Neural cell (in vitro differentiated cells): Measurements from ENCODE around the gene WDR7. TPM values are rescaled to one million over a fixed set of nuclear protein-coding genes. Genes with fewer than 3 reads are reported as not detected.
A peak's percentile ranks its signal among the peaks of the same experiment; 100 is the strongest.

ENCODE experiments used
- H2AFZ ChIP-seq: fragments of 200-600, 300-800 bp; sonication (generic), shearing (Covaris generic); 2 replicates; pipeline ENCODE4 v1.6.0; 2014; ENCODE audit warnings: low read depth, mild to moderate bottlenecking, antibody characterized with exemption, low read length, moderate library complexity
- H3F3A ChIP-seq: fragments of 200-600 bp; shearing (Covaris generic); 2 replicates; pipeline ENCODE4 v1.6.1; 2016; ENCODE audit warnings: mild to moderate bottlenecking, moderate library complexity, mixed read lengths, antibody characterized with exemption, low read length; ENCODE audit not compliant: insufficient read depth, poor library complexity, severe bottlenecking
- H3K27ac ChIP-seq: fragments of 200-600, 300-800 bp; sonication (generic), shearing (Covaris generic); 2 replicates; pipeline ENCODE4 v1.5.1; 2014; ENCODE audit warnings: mild to moderate bottlenecking, low read length, moderate library complexity
- H3K27me3 ChIP-seq: fragments of 300-800, 200-600 bp; sonication (generic), shearing (Covaris generic); 2 replicates; pipeline ENCODE4 v1.6.0; 2014; ENCODE audit warnings: mild to moderate bottlenecking, low read depth, low read length, moderate library complexity; ENCODE audit not compliant: insufficient read depth
- H3K36me3 ChIP-seq: fragments of 300-800, 200-600 bp; sonication (generic), shearing (Covaris generic); 2 replicates; pipeline ENCODE4 v1.5.1; 2014; ENCODE audit warnings: mild to moderate bottlenecking, antibody characterized with exemption, low read length, moderate library complexity; ENCODE audit not compliant: insufficient read depth
- H3K4me2 ChIP-seq: fragments of 300-800, 200-600 bp; sonication (generic), shearing (Covaris generic); 2 replicates; pipeline ENCODE4 v1.6.0; 2014; ENCODE audit warnings: mild to moderate bottlenecking, low read length
- H3K4me3 ChIP-seq: fragments of 300-800, 200-600 bp; sonication (generic), shearing (Covaris generic); 2 replicates; pipeline ENCODE4 v1.5.1; 2014; ENCODE audit warnings: mild to moderate bottlenecking, low read length, moderate library complexity
- H3K79me2 ChIP-seq: fragments of 200-600 bp; shearing (Covaris generic); replicated peaks from 2 replicates; pipeline ENCODE4 v1.6.0; 2014; ENCODE audit warnings: mild to moderate bottlenecking, low read length, moderate library complexity; ENCODE audit not compliant: insufficient read depth
- H3K9ac ChIP-seq: fragments of 300-800, 200-600 bp; sonication (generic), shearing (Covaris generic); 2 replicates; pipeline ENCODE4 v1.6.1; 2016; ENCODE audit warnings: mild to moderate bottlenecking, low read length, mixed read lengths
- H3K9me2 ChIP-seq: fragments of 200-600 bp; shearing (Covaris generic); 2 replicates; pipeline ENCODE4 v1.6.1; 2016; ENCODE audit warnings: mild to moderate bottlenecking, low read length, mixed read lengths; ENCODE audit not compliant: insufficient read depth
- H3K9me3 ChIP-seq: fragments of 200-600, 300-800 bp; sonication (generic), shearing (Covaris generic); 2 replicates; pipeline ENCODE4 v1.6.1; 2016; ENCODE audit warnings: mild to moderate bottlenecking, mixed run types, low read length, moderate library complexity, mixed read lengths
- H4K20me1 ChIP-seq: fragments of 200-600 bp; shearing (Covaris generic); 2 replicates; pipeline ENCODE4 v1.6.1; 2016; ENCODE audit warnings: mild to moderate bottlenecking, mixed run types; ENCODE audit not compliant: insufficient read depth
- CTCF ChIP-seq: fragments of 450-650 bp; IDR thresholded peaks from 2 replicates; pipeline ENCODE4 v1.5.1; 2014; ENCODE audit warnings: antibody characterized with exemption, mild to moderate bottlenecking, moderate library complexity; ENCODE audit not compliant: poor library complexity, severe bottlenecking
- EP300 ChIP-seq: fragments of 450-650 bp; conservative IDR thresholded peaks from 2 replicates; pipeline ENCODE4 v1.6.1; 2014; ENCODE audit warnings: antibody characterized with exemption, mild to moderate bottlenecking, moderate library complexity; ENCODE audit not compliant: poor library complexity, severe bottlenecking
- EZH2 ChIP-seq: fragments of 200-600, 300-800 bp; shearing (Covaris generic), sonication (generic); IDR thresholded peaks from 2 replicates; pipeline ENCODE4 v1.6.1; 2014; ENCODE audit warnings: antibody characterized with exemption, low read length, borderline replicate concordance, mild to moderate bottlenecking; ENCODE audit not compliant: insufficient read depth, poor library complexity, severe bottlenecking
- MXI1 ChIP-seq: fragments of 450-650 bp; conservative IDR thresholded peaks from 2 replicates; pipeline ENCODE4 v1.6.1; 2014; ENCODE audit warnings: antibody characterized with exemption, mild to moderate bottlenecking; ENCODE audit not compliant: poor library complexity, severe bottlenecking
- POLR2AphosphoS5 ChIP-seq: IDR thresholded peaks from 2 replicates; pipeline ENCODE4 v1.6.1; 2012
- RAD21 ChIP-seq: fragments of 450-650 bp; conservative IDR thresholded peaks from 2 replicates; pipeline ENCODE4 v1.6.1; 2014; ENCODE audit warnings: antibody characterized with exemption, mild to moderate bottlenecking, moderate library complexity
- REST ChIP-seq: IDR thresholded peaks from 2 replicates; pipeline ENCODE4 v1.6.1; 2012; ENCODE audit warnings: borderline replicate concordance
- SMC3 ChIP-seq: fragments of 450-650 bp; conservative IDR thresholded peaks from 2 replicates; pipeline ENCODE4 v1.6.1; 2014; ENCODE audit warnings: antibody characterized with exemption, mild to moderate bottlenecking, moderate library complexity; ENCODE audit not compliant: poor library complexity
- TAF1 ChIP-seq: IDR thresholded peaks from 2 replicates; pipeline ENCODE4 v1.6.1; 2012; ENCODE audit warnings: low read depth
- polyA minus RNA-seq: library from RNA; depleted of rRNA, polyadenylated mRNA; stranded (reverse); fragments of >200 nt; gene quantifications from 2 replicates; pipeline ENCODE4 v1.2.3, GENCODE V29; 2014
- polyA plus RNA-seq: library from polyadenylated mRNA; depleted of rRNA; stranded (reverse); fragments of >200 nt; gene quantifications from 2 replicates; pipeline ENCODE4 v1.2.3, GENCODE V29; 2014

WDR7 gene
- polyA plus RNA-seq (14.2 and 15.1 TPM in 2 replicates), polyA minus RNA-seq (129 and 144 TPM in 2 replicates)

GRCh38 chr18:56650944-56651770 is at the start of gene WDR7:
Gene WDR7 (plus strand): TSS chr18:56651359. CDS start chr18:56672516, 21,157 bp downstream.
- Histone ChIP-seq H3K9me3 (no peaks in the 10 kb centered on the region), H2AFZ (peak within 1 kb of the TSS; percentile 74), H3K9me2 (no peaks in the 10 kb centered on the region), H3K27me3 (no peaks in the 10 kb centered on the region), H3K4me2 (peak within 1 kb of the TSS; percentile 99), H4K20me1 (no peaks in the 10 kb centered on the region), H3K79me2 (peaks cover 34% of the 10 kb centered on the region), H3F3A (no peaks in the 10 kb centered on the region), H3K9ac (peak within 1 kb of the TSS; percentile 82), H3K27ac (peak within 1 kb of the TSS; percentile 73), H3K4me3 (peak within 1 kb of the TSS; percentile 79), H3K36me3 (no peaks in the 10 kb centered on the region)
- TF ChIP-seq MXI1 (peak; percentile 84), REST (peak; percentile 76), TAF1 (peak; percentile 92), CTCF (peak; percentile 47), EP300 (peak; percentile 69), POLR2AphosphoS5 (peak; percentile 88), EZH2 (no peak), RAD21 (peak; percentile 40), SMC3 (peak; percentile 46)

GRCh38 chr18:56606618-56607017 is 44.5 kb upstream of the WDR7 start:
- H2AFZ ChIP-seq = no peak overlapping the region
- no peaks in the 10 kb centered on the region for H3K9me2 ChIP-seq
- no peaks in the 10 kb centered on the region for H3K9me3 ChIP-seq
- H3K27me3 ChIP-seq = no peaks in the 10 kb centered on the region
- H3K36me3 ChIP-seq = no peaks in the 10 kb centered on the region
- no peaks in the 10 kb centered on the region for H3F3A ChIP-seq
- H4K20me1 ChIP-seq = no peaks in the 10 kb centered on the region
- H3K27ac ChIP-seq = no peak overlapping the region
- TF ChIP-seq TAF1 = no peak
- no peak for TF ChIP-seq MXI1
- TF ChIP-seq RAD21 = no peak
- TF ChIP-seq SMC3 = no peak
- TF ChIP-seq POLR2AphosphoS5 = no peak
- no peak for TF ChIP-seq EP300
- no peak for TF ChIP-seq CTCF
- no peak for TF ChIP-seq REST
- TF ChIP-seq EZH2 = no peak
- no peaks in the 10 kb centered on the region for H3K79me2 ChIP-seq
- no peak overlapping the region for H3K9ac ChIP-seq
- H3K4me2 ChIP-seq = no peak overlapping the region
- H3K4me3 ChIP-seq = no peak overlapping the region
